Sigmoid colon (tissue), 4 donors: ENCODE results near the gene CNRIP1.

ENCODE experiments used
- POLR2A ChIP-seq, 2 donors: fragments of 450-650 bp; IDR thresholded peaks; one replicate each; pipeline ENCODE4 v1.6.1; 2016; ENCODE audit warnings: antibody characterized with exemption in 2 of 2, mild to moderate bottlenecking in 2 of 2, moderate library complexity in 2 of 2
- POLR2AphosphoS5 ChIP-seq, 4 donors: sonication (generic); formaldehyde crosslinking; IDR thresholded peaks; one replicate each; pipeline ENCODE4 v1.6.1; 2017; ENCODE audit warnings: antibody characterized with exemption in 4 of 4
- TF ChIP-seq, protein P1 (sequence below), 4 experiments: fragments of 450-650 bp in 3 of 4; fragments of 200-600 bp in 1 of 4; IDR thresholded peaks; one replicate each; pipeline ENCODE4 v1.5.1; 2016 to 2019; ENCODE audit warnings: antibody characterized with exemption in 4 of 4, mild to moderate bottlenecking in 3 of 4, moderate library complexity in 2 of 4

DNA sequence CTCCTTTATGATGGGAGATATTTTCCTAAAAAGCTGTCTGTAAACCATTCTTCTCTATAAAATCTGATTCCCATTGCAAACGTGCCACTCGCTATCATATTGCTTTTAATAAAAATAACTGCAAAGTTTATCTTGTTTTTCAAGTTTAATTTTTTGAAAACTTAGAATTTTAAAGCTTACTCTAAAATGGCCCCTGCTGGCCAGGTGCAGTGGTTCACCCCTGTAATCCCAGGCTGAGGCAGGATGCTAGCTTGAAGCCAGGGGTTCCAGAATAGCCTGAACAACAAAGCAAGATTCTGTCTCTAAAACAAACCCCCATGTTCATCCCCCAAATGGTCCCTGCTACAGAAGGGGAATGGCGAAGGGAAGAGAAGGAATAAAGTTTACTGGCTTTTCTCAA, 25.6 kb downstream of the CNRIP1 start:
- TF ChIP-seq, protein P1, sequence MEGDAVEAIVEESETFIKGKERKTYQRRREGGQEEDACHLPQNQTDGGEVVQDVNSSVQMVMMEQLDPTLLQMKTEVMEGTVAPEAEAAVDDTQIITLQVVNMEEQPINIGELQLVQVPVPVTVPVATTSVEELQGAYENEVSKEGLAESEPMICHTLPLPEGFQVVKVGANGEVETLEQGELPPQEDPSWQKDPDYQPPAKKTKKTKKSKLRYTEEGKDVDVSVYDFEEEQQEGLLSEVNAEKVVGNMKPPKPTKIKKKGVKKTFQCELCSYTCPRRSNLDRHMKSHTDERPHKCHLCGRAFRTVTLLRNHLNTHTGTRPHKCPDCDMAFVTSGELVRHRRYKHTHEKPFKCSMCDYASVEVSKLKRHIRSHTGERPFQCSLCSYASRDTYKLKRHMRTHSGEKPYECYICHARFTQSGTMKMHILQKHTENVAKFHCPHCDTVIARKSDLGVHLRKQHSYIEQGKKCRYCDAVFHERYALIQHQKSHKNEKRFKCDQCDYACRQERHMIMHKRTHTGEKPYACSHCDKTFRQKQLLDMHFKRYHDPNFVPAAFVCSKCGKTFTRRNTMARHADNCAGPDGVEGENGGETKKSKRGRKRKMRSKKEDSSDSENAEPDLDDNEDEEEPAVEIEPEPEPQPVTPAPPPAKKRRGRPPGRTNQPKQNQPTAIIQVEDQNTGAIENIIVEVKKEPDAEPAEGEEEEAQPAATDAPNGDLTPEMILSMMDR (IDR thresholded peaks at IDR 0.05), result no peak
- TF ChIP-seq POLR2A (IDR thresholded peaks at IDR 0.05) (no peak), POLR2AphosphoS5 (IDR thresholded peaks at IDR 0.05) (no peak)
